Cerebellar nuclear complex (tissue), 1 donor: ENCODE data around the gene PPIP5K2.
A peak's percentile ranks its signal among the peaks of the same experiment; 100 is the strongest.
"Not testable (repeated sequence)": the region's sequence is repeated elsewhere in the genome, so short reads cannot be mapped to it uniquely, and the experiment has no call there.

Experiments used
- DNase-seq, 2 experiments: peaks; one replicate each; lab custom pipeline; 2025; lab: John Stamatoyannopoulos, UW

PPIP5K2 gene

DNA sequence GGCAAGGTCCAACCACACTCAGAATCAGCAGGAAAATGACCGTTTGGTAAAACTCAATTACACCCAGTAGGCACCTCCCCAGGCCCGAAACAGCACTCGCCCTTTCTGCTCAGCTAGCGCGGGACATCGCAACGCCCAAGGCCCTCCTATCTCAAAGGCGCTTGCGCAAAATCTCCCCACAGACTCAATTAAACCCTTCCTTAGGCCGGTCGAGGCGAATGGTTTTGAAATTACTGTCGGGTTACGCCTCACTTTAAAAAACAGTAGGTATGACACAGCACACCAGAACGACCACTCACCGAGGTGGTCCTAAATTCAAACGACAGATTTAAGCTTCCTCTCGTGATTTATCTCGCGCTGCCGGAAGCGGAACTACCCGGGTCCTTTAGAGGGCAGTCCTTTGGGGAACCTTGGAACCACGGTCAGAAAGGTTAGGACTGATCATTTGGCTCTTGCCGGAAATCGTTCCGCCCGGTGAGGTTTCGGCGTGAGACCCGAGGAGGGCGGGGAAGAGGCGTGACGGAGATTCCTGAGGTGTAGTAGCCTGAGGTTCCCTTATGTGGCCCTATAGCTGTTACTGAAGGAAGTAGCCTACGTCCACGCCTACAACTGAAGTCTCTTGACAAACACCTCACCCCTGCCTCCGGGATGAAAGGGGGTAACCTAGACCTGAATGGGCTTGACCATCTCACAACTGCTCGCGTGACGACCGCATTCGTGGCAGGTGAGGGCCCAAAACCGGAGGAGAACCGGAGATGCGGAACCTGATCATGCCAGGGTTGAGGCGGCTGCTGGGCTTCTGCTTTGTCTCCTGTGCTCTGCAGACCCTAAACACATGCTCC lies at the start of gene PPIP5K2, which contains the start of gene GIN1:
Gene PPIP5K2 (plus strand): TSS at position 537 of the 842 bp plus-strand sequence. CDS start 9,289 bp downstream, outside the sequence.
Gene GIN1 (minus strand): TSS at position 374 of the 842 bp plus-strand sequence. CDS start 11,431 bp downstream, outside the sequence.
- peak; percentile 69 to 97 for DNase-seq

- DNase-seq, result not testable (repeated sequence)
Observed at GRCh38 chr5:103073500-103073899, 46.6 kb upstream of the PPIP5K2 start.

DNA sequence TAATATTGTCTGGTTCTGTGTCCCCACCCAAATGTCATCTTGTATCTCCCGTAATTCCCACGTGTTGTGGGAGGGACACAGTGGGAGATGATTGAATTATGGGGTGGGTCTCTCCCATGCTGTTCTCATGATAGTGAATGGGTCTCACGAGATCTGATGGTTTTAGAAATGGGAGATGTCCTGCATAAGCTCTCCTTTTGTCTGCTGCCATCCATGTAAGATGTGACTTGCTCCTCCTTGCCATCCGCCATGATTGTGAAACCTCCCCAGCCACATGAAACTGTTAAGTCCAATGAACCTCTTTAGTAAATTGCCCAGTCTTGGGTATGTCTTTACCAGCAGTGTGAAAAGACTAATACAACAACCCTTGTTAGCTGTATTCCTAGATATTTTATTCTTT lies 44.7 kb upstream of the PPIP5K2 start:
- DNase-seq, result no peak

DNA sequence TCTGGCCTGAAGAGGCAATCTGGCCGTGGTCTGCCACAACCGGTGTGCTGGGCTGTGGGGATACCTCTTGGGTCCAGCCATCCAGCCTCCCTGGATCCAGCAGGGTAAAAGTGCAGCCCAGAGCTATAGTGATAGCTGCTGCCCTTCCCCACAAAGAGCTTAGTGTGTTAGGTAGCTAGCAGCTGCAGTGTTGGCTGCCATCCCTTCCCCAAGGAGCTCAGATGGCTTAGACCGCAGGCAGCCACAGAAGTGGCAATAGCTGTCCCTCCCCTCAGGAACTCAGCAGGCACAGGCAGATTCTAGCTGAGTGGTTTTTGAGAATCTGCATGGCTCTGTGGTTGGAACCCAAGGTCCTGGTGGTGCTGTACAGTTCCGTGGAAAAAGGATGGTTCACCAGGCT lies 40.3 kb upstream of the PPIP5K2 start:
- no peak for DNase-seq

GRCh38 chr5:103086547-103086946 lies 33.6 kb upstream of the PPIP5K2 start:
- no peak for DNase-seq

- DNase-seq, result no peak
Observed at GRCh38 chr5:103089272-103089671, 30.8 kb upstream of the PPIP5K2 start.

GRCh38 chr5:103090791-103091190 lies 29.3 kb upstream of the PPIP5K2 start:
- no peak for DNase-seq

DNA sequence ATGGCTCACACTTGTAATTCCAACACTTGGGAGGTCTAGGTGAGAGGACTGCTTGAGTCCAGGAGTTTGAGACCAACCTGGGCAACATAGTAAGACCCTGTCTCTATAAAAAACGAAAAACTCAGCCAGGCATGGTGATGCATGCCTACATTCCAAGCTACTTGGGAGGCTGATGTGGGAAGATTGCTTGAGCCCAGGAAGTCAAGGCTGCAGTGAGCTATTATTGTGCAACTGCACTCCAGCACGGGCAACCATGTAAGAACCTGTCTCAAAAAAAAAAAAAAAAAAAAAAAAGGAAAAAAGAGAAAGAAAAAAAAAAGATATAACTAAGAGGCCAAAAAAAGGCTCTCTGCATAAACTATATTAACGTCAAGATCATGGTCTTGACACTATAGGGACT lies 27.4 kb upstream of the PPIP5K2 start:
- DNase-seq, result no peak

- DNase-seq, result no peak
Observed at GRCh38 chr5:103093727-103094126, 26.4 kb upstream of the PPIP5K2 start.

GRCh38 chr5:103094737-103095136 lies 25.4 kb upstream of the PPIP5K2 start:
- DNase-seq, result no peak

- DNase-seq, result no peak
Observed at GRCh38 chr5:103098993-103099392, 21.1 kb upstream of the PPIP5K2 start.

- DNase-seq, result no peak
Observed at GRCh38 chr5:103101079-103101750, 18.9 kb upstream of the PPIP5K2 start.

DNA sequence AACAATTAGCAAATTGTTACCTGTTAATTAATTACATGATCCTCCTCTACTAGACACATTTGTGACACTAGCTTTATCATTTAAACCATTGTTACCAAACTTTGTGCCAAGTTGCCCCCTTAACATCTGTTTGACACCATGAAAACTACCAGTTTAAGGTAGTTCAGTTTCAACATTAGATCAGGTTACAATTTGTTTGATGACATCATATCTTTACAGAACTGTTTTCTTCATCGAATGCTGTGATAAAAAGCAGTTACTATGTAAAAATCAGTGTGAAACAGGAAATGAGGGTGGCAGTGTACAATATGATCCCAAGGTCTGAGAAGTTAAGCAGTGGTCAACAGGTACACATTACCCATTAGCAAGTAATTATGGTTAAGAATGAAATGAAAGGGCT lies 17.9 kb upstream of the PPIP5K2 start:
- DNase-seq, result no peak

GRCh38 chr5:103108086-103108485 lies 12.0 kb upstream of the PPIP5K2 start:
- DNase-seq, result no peak

- no peak for DNase-seq
Observed at GRCh38 chr5:103109277-103109676, 10.8 kb upstream of the PPIP5K2 start.

DNA sequence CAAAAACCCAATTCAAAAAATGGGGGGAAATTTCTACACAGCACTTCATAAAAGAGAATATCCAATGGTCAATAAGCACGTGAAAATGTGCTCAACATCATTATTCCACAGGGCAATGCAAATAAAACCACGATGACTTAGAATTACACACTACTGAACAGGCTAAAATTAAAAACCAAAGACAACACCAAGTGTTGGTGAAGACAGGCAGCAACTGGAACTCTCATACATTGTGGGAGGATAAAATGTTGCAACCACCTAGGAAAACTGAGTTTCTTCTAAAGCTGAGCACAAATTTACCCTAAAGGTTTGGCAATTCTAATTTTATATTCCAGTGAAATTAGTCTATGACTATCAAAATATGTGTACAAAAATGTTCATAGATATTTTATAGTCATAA lies 9.7 kb upstream of the PPIP5K2 start:
- DNase-seq, result no peak

DNA sequence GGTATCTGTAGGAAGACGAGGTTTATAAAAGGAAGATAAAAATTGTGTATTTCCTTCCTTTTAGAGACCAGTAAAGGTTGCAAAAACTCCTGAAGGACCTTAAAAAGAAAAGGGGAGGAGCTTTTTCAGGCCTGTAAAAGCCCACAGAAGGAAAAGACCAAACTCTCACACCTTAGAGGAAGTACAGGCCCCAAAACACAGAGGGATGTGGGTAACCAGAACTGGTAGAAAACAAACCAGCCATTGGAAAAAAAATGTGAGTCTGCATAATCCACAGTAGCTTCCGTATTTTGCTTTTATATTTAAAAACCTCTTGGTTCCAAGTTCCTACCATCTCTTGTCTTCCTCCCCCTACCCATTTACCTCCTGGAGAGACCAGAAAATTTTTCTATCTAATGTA lies 8.6 kb upstream of the PPIP5K2 start:
- no peak for DNase-seq

DNA sequence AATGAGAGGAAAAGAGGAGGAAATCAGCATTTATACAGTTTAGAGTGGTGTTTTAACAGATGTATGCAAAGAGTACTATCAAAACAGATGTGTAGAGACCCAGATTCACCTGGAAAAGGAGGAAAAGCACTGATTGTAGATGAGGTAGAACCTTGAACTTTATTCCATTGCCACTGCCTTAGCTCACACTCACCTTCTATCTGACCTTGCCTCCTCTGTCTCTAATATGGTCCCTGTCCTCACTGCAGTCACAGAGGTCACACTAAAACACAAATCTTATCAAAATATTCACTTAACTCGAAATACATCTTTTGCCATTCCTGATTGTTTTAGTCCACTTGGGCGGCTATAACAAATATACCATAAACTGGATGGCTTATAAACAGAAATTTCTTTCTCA lies 7.2 kb upstream of the PPIP5K2 start:
- no peak for DNase-seq

GRCh38 chr5:103114440-103114839 lies 5.7 kb upstream of the PPIP5K2 start:
- no peak for DNase-seq

GRCh38 chr5:103117471-103117991 lies 2.6 kb upstream of the PPIP5K2 start:
- DNase-seq, result no peak

DNA sequence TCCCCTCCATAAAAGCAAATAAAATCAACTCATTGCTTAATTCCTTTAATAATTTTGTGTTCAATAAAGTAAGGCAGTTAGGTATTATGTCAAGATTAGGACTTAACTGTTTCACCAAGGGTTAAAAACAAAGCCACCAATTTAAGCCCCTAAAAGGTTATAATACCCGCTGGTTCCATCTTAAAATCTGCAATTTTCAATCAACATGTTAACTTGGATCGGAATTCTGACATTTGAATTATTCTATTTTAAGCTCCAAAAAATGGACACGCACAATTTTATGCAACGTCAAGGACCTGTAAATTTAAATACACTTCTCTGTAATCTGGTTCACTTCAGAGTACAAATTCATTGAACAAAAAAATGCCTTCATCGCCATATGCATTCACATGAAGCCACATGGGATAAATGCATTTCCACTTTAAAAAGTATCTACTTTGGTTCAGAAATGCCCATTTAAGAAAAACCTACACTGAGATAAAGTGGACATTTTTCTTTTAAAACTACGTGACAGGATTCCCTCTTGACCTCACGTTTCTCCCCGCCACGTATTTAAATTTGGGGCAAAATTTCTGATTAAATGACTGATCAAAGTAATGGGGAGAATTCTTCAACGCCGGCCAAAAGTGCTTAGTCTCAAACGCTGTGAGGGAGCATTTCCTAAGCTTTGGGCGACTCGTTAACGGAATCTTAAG lies 884 bp upstream of the PPIP5K2 start:
- DNase-seq, result no peak

- DNase-seq, result no peak
Observed at GRCh38 chr5:103120607-103121200, 603 bp downstream of the PPIP5K2 start.
